NCI-H1048 (cell line): ENCODE results near the gene PZP.

ENCODE experiments used
- DNase-seq: peaks from one replicate; lab custom pipeline; 2025; lab: John Stamatoyannopoulos, UW

Gene PZP

GRCh38 chr12:9124383-9125031, 83.7 kb downstream of the PZP start:
- DNase-seq, result no peak

GRCh38 chr12:9123781-9124382, 84.3 kb downstream of the PZP start:
- no peak for DNase-seq

GRCh38 chr12:9122091-9122609, 86.0 kb downstream of the PZP start:
- DNase-seq, result no peak

GRCh38 chr12:9120487-9121184, 87.6 kb downstream of the PZP start:
- DNase-seq, result no peak

- DNase-seq, result no peak
These were observed 90.0 kb downstream of the PZP start for GRCh38 chr12:9118158-9118557.

- no peak for DNase-seq
These were observed 92.2 kb downstream of the PZP start, which contains the start of gene A2M for GRCh38 chr12:9115731-9116559. Gene A2M (minus strand): TSS chr12:9115919. CDS start chr12:9115849, 70 bp downstream.

GRCh38 chr12:9114946-9115345, 93.2 kb downstream of the PZP start:
- DNase-seq, result no peak

- DNase-seq, result no peak
These were observed 94.2 kb downstream of the PZP start for GRCh38 chr12:9113987-9114309.

- no peak for DNase-seq
These were observed 94.8 kb downstream of the PZP start for GRCh38 chr12:9113296-9113986.

GRCh38 chr12:9112076-9112853, 95.9 kb downstream of the PZP start:
- DNase-seq, result no peak

- no peak for DNase-seq
These were observed 96.7 kb downstream of the PZP start for GRCh38 chr12:9111525-9111924.

- DNase-seq, result no peak
These were observed 98.3 kb downstream of the PZP start for GRCh38 chr12:9109737-9110491.

GRCh38 chr12:9109213-9109522, 99.0 kb downstream of the PZP start:
- DNase-seq, result no peak

- DNase-seq, result no peak
These were observed 99.5 kb downstream of the PZP start for GRCh38 chr12:9108504-9109212.

- DNase-seq, result no peak
These were observed 100.7 kb downstream of the PZP start for GRCh38 chr12:9107542-9107873.

- no peak for DNase-seq
These were observed 101.3 kb downstream of the PZP start for GRCh38 chr12:9106610-9107541.

GRCh38 chr12:9106067-9106466, 102.1 kb downstream of the PZP start:
- DNase-seq, result no peak

- DNase-seq, result no peak
These were observed 103.3 kb downstream of the PZP start for GRCh38 chr12:9104767-9105423.
